Measurements from ENCODE around the gene SLC22A31. TPM values are rescaled to one million over a fixed set of nuclear protein-coding genes. Genes with fewer than 3 reads are reported as not detected.

SLC22A31 gene
- total RNA-seq, 1 experiment from 2014 or later: not detected

- no peaks in the 10 kb centered on the region for H3K36me3 ChIP-seq (ENCODE audit: insufficient read depth, low read length)
- no peaks in the 10 kb centered on the region for H3K27me3 ChIP-seq (ENCODE audit: low read length)
- no peaks in the 10 kb centered on the region for H3K79me2 ChIP-seq (ENCODE audit: low read length)
- no peak for DNase-seq
- H2AFZ ChIP-seq (ENCODE audit: low read length): no peak overlapping the region
- no peaks in the 10 kb centered on the region for H3K9me2 ChIP-seq (replicated peaks; ENCODE audit: insufficient read depth, low read length)
- H3K4me1 ChIP-seq (ENCODE audit: low read length): no peaks in the 10 kb centered on the region
- H3K27ac ChIP-seq (ENCODE audit: low read length): no peak overlapping the region
- no peak overlapping the region for H3K4me2 ChIP-seq (ENCODE audit: low read depth, low read length, poor library complexity, severe bottlenecking)
- H3K9ac ChIP-seq (ENCODE audit: low read length): no peak overlapping the region
- H3K4me3 ChIP-seq (ENCODE audit: low read length): no peak overlapping the region
- H3K9me3 ChIP-seq (ENCODE audit: low read length): no peaks in the 10 kb centered on the region; the same call in 1 of the 2 replicates
- H4K20me1 ChIP-seq (ENCODE audit: insufficient read depth, low read depth, low read length): no peaks in the 10 kb centered on the region
Observed at GRCh38 chr16:89160977-89161701, 39.2 kb downstream of the SLC22A31 start.

- Histone ChIP-seq H3K27ac (ENCODE audit: low read length) (no peak overlapping the region), H3K4me3 (ENCODE audit: low read length) (no peak overlapping the region), H3K9me2 (replicated peaks; ENCODE audit: insufficient read depth, low read length) (no peaks in the 10 kb centered on the region), H3K9ac (ENCODE audit: low read length) (no peak overlapping the region), H2AFZ (ENCODE audit: low read length) (no peak overlapping the region), H3K9me3 (ENCODE audit: low read length) (no peaks in the 10 kb centered on the region; the same call in 1 of the 2 replicates), H3K4me2 (ENCODE audit: low read depth, low read length, poor library complexity, severe bottlenecking) (no peak overlapping the region), H3K79me2 (ENCODE audit: low read length) (no peaks in the 10 kb centered on the region), H3K27me3 (ENCODE audit: low read length) (no peaks in the 10 kb centered on the region), H3K36me3 (ENCODE audit: insufficient read depth, low read length) (no peaks in the 10 kb centered on the region), H4K20me1 (ENCODE audit: insufficient read depth, low read depth, low read length) (no peaks in the 10 kb centered on the region), H3K4me1 (ENCODE audit: low read length) (no peaks in the 10 kb centered on the region)
- DNase-seq: no peak
Observed at GRCh38 chr16:89159850-89160354, 40.4 kb downstream of the SLC22A31 start.

- no peak for DNase-seq
- no peak overlapping the region for H3K27ac ChIP-seq (ENCODE audit: low read length)
- H3K4me2 ChIP-seq (ENCODE audit: low read depth, low read length, poor library complexity, severe bottlenecking): no peak overlapping the region
- no peak overlapping the region for H3K4me3 ChIP-seq (ENCODE audit: low read length)
- H3K4me1 ChIP-seq (ENCODE audit: low read length): no peaks in the 10 kb centered on the region
- no peaks in the 10 kb centered on the region for H3K27me3 ChIP-seq (ENCODE audit: low read length)
- no peak overlapping the region for H2AFZ ChIP-seq (ENCODE audit: low read length)
- no peaks in the 10 kb centered on the region for H3K79me2 ChIP-seq (ENCODE audit: low read length)
- H3K9ac ChIP-seq (ENCODE audit: low read length): no peak overlapping the region
- no peaks in the 10 kb centered on the region; the same call in 1 of the 2 replicates for H3K9me3 ChIP-seq (ENCODE audit: low read length)
- H3K36me3 ChIP-seq (ENCODE audit: insufficient read depth, low read length): no peaks in the 10 kb centered on the region
- no peaks in the 10 kb centered on the region for H3K9me2 ChIP-seq (replicated peaks; ENCODE audit: insufficient read depth, low read length)
- no peaks in the 10 kb centered on the region for H4K20me1 ChIP-seq (ENCODE audit: insufficient read depth, low read depth, low read length)
Observed at GRCh38 chr16:89159066-89159849, 41.1 kb downstream of the SLC22A31 start.

- H3K9me2 ChIP-seq (replicated peaks; ENCODE audit: insufficient read depth, low read length): no peaks in the 10 kb centered on the region
- no peaks in the 10 kb centered on the region for H3K79me2 ChIP-seq (ENCODE audit: low read length)
- no peak overlapping the region for H3K4me3 ChIP-seq (ENCODE audit: low read length)
- no peak overlapping the region for H2AFZ ChIP-seq (ENCODE audit: low read length)
- H4K20me1 ChIP-seq (ENCODE audit: insufficient read depth, low read depth, low read length): no peaks in the 10 kb centered on the region
- H3K27ac ChIP-seq (ENCODE audit: low read length): no peak overlapping the region
- no peaks in the 10 kb centered on the region for H3K36me3 ChIP-seq (ENCODE audit: insufficient read depth, low read length)
- H3K4me1 ChIP-seq (ENCODE audit: low read length): no peaks in the 10 kb centered on the region
- H3K9ac ChIP-seq (ENCODE audit: low read length): no peak overlapping the region
- H3K27me3 ChIP-seq (ENCODE audit: low read length): no peaks in the 10 kb centered on the region
- H3K4me2 ChIP-seq (ENCODE audit: low read depth, low read length, poor library complexity, severe bottlenecking): no peak overlapping the region
- no peaks in the 10 kb centered on the region; the same call in 1 of the 2 replicates for H3K9me3 ChIP-seq (ENCODE audit: low read length)
- DNase-seq: no peak
Observed at GRCh38 chr16:89157778-89158177, 42.6 kb downstream of the SLC22A31 start.

GRCh38 chr16:89156740-89157645 is 43.3 kb downstream of the SLC22A31 start:
- Histone ChIP-seq H2AFZ (ENCODE audit: low read length) (no peak overlapping the region), H4K20me1 (ENCODE audit: insufficient read depth, low read depth, low read length) (no peaks in the 10 kb centered on the region)

GRCh38 chr16:89155851-89156739 is 44.2 kb downstream of the SLC22A31 start:
- no peaks in the 10 kb centered on the region for H3K9me2 ChIP-seq (replicated peaks; ENCODE audit: insufficient read depth, low read length)
- H3K4me3 ChIP-seq (ENCODE audit: low read length): no peak overlapping the region
- H3K4me1 ChIP-seq (ENCODE audit: low read length): no peaks in the 10 kb centered on the region
- no peak overlapping the region for H3K27ac ChIP-seq (ENCODE audit: low read length)
- H3K27me3 ChIP-seq (ENCODE audit: low read length): no peaks in the 10 kb centered on the region
- no peaks in the 10 kb centered on the region for H4K20me1 ChIP-seq (ENCODE audit: insufficient read depth, low read depth, low read length)
- H3K9me3 ChIP-seq (ENCODE audit: low read length): no peaks in the 10 kb centered on the region; the same call in 1 of the 2 replicates
- H3K4me2 ChIP-seq (ENCODE audit: low read depth, low read length, poor library complexity, severe bottlenecking): no peak overlapping the region
- no peaks in the 10 kb centered on the region for H3K79me2 ChIP-seq (ENCODE audit: low read length)
- no peak overlapping the region for H2AFZ ChIP-seq (ENCODE audit: low read length)
- no peaks in the 10 kb centered on the region; the same call in 1 of the 2 replicates for H3K36me3 ChIP-seq (ENCODE audit: insufficient read depth, low read length)
- DNase-seq: no peak
- H3K9ac ChIP-seq (ENCODE audit: low read length): no peak overlapping the region

More at GRCh38 chr16:89156740-89157645, 43.3 kb downstream of the SLC22A31 start:
- Histone ChIP-seq H3K36me3 (ENCODE audit: insufficient read depth, low read length) (no peaks in the 10 kb centered on the region), H3K79me2 (ENCODE audit: low read length) (no peaks in the 10 kb centered on the region), H3K4me3 (ENCODE audit: low read length) (no peak overlapping the region), H3K9me3 (ENCODE audit: low read length) (no peaks in the 10 kb centered on the region; the same call in 1 of the 2 replicates), H3K9me2 (replicated peaks; ENCODE audit: insufficient read depth, low read length) (no peaks in the 10 kb centered on the region), H3K27me3 (ENCODE audit: low read length) (no peaks in the 10 kb centered on the region), H3K27ac (ENCODE audit: low read length) (no peak overlapping the region), H3K9ac (ENCODE audit: low read length) (no peak overlapping the region), H3K4me2 (ENCODE audit: low read depth, low read length, poor library complexity, severe bottlenecking) (no peak overlapping the region), H3K4me1 (ENCODE audit: low read length) (no peaks in the 10 kb centered on the region)
- no peak for DNase-seq

GRCh38 chr16:89155184-89155679 is 45.1 kb downstream of the SLC22A31 start:
- H3K9me3 ChIP-seq (ENCODE audit: low read length): no peaks in the 10 kb centered on the region; the same call in 1 of the 2 replicates
- H3K4me1 ChIP-seq (ENCODE audit: low read length): no peaks in the 10 kb centered on the region
- no peaks in the 10 kb centered on the region; the same call in 1 of the 2 replicates for H3K36me3 ChIP-seq (ENCODE audit: insufficient read depth, low read length)
- H3K9me2 ChIP-seq (replicated peaks; ENCODE audit: insufficient read depth, low read length): no peaks in the 10 kb centered on the region
- H3K27ac ChIP-seq (ENCODE audit: low read length): no peak overlapping the region
- H3K9ac ChIP-seq (ENCODE audit: low read length): no peak overlapping the region
- no peak overlapping the region for H3K4me3 ChIP-seq (ENCODE audit: low read length)
- H3K4me2 ChIP-seq (ENCODE audit: low read depth, low read length, poor library complexity, severe bottlenecking): no peak overlapping the region
- H4K20me1 ChIP-seq (ENCODE audit: insufficient read depth, low read depth, low read length): no peaks in the 10 kb centered on the region
- no peaks in the 10 kb centered on the region for H3K27me3 ChIP-seq (ENCODE audit: low read length)
- no peak overlapping the region for H2AFZ ChIP-seq (ENCODE audit: low read length)
- no peak for DNase-seq
- H3K79me2 ChIP-seq (ENCODE audit: low read length): no peaks in the 10 kb centered on the region

All from Karpas-422 (cell line).